Measurements from ENCODE around the gene DVL2.

The DVL2 gene

DNA sequence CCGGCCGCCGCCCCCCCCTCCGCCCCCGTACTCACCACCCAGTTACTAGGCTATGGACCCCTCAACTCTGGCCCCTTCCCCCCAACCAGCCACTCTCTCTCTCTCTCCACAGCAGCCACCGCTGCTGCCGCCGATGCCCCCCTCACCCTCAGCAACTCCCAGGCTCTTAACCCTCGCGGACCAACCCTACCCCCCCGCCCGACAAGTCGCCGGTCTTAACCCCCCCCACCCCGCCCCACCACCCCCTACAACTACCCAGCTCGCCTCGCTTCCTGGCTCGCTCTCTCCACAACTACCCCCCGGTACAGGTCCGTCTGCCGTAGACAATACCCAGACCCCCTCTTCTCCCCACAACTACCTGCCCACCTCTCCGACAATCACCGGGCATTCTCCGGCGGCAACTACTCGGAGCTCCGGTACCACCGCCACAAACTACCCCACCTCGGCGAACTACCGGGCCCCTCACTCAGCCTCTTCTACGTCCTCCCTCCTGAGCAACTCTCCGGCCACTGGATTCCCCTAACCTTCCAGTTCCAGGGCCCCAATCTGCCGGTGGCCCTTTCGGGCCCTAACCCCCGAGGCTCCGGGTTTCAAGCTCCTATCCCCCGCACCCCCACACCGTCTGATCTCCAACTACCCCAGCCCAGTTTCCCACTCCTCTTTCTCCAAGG is 4.2 kb upstream of the DVL2 start:
- Histone ChIP-seq H3K4me1 (ENCODE audit: control insufficient read depth in 1 of 2, insufficient read depth in 2 of 2, low read length in 2 of 2) (peaks cover 51 to 52% of the 10 kb centered on the region in 2 donors), H3K27me3 (ENCODE audit: control insufficient read depth in 1 of 2, insufficient read depth in 2 of 2, low read length in 2 of 2) (no peaks in the 10 kb centered on the region), H3K27ac (ENCODE audit: low read depth, low read length) (peak overlapping the region; percentile 79), H3K9ac (ENCODE audit: low read depth in 1 of 2, low read length in 2 of 2) (peak overlapping the region; percentile 78 to 92), H3K36me3 (ENCODE audit: control insufficient read depth in 1 of 2, insufficient read depth in 2 of 2, low read length in 2 of 2) (peaks cover 16 to 30% of the 10 kb centered on the region in 2 donors), H3K9me3 (ENCODE audit: control insufficient read depth in 1 of 2, low read length in 2 of 2) (no peaks in the 10 kb centered on the region), H3K4me3 (ENCODE audit: low read depth in 1 of 2, low read length in 2 of 2) (peak overlapping the region; percentile 90 to 94)

- Histone ChIP-seq H3K9ac (ENCODE audit: low read depth in 1 of 2, low read length in 2 of 2) (peak overlapping the region; percentile 43 to 92), H3K36me3 (ENCODE audit: control insufficient read depth in 1 of 2, insufficient read depth in 2 of 2, low read length in 2 of 2) (peaks cover 16 to 30% of the 10 kb centered on the region in 2 donors), H3K9me3 (ENCODE audit: control insufficient read depth in 1 of 2, low read length in 2 of 2) (no peaks in the 10 kb centered on the region), H3K4me3 (ENCODE audit: low read depth in 1 of 2, low read length in 2 of 2) (peak overlapping the region; percentile 90 to 94), H3K27me3 (ENCODE audit: control insufficient read depth in 1 of 2, insufficient read depth in 2 of 2, low read length in 2 of 2) (no peaks in the 10 kb centered on the region), H3K27ac (ENCODE audit: low read depth, low read length) (peak overlapping the region; percentile 85), H3K4me1 (ENCODE audit: control insufficient read depth in 1 of 2, insufficient read depth in 2 of 2, low read length in 2 of 2) (peaks cover 52 to 53% of the 10 kb centered on the region in 2 donors)
Measured at GRCh38 chr17:7237761-7238419, 3.6 kb upstream of the DVL2 start.

- peak overlapping the region; percentile 73 to 94 for H3K4me3 ChIP-seq (ENCODE audit: low read depth in 1 of 2, low read length in 2 of 2)
- H3K9ac ChIP-seq (ENCODE audit: low read depth in 1 of 2, low read length in 2 of 2), result peak overlapping the region in 1 of 2 donors; percentile 32
- H3K9me3 ChIP-seq (ENCODE audit: control insufficient read depth in 1 of 2, low read length in 2 of 2), result no peaks in the 10 kb centered on the region
- peaks cover 16 to 30% of the 10 kb centered on the region in 2 donors for H3K36me3 ChIP-seq (ENCODE audit: control insufficient read depth in 1 of 2, insufficient read depth in 2 of 2, low read length in 2 of 2)
- peaks cover 56 to 57% of the 10 kb centered on the region in 2 donors for H3K4me1 ChIP-seq (ENCODE audit: control insufficient read depth in 1 of 2, insufficient read depth in 2 of 2, low read length in 2 of 2)
- peak overlapping the region; percentile 85 for H3K27ac ChIP-seq (ENCODE audit: low read depth, low read length)
- no peaks in the 10 kb centered on the region for H3K27me3 ChIP-seq (ENCODE audit: control insufficient read depth in 1 of 2, insufficient read depth in 2 of 2, low read length in 2 of 2)
Measured at GRCh38 chr17:7237266-7237760, 3.0 kb upstream of the DVL2 start.

DNA sequence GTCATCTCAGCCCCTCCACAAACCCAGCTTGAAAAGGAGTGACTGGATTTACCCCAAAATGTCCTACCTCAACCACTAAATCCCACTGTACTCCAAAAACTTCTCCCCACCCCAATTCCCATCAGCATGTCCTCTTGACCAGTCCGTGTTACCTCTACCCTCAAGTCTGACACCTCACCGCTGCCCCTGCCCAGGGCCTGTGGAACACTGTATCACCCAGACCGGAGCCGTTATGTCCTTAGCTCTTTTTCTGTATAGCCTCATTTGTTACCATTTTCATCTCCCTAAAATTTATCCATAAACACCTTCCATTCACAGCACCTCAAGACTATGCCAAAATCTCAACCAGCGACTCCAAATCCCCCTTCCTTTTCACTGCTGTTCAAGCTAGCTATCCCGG is 2.5 kb upstream of the DVL2 start:
- peak overlapping the region; percentile 73 to 94 for H3K4me3 ChIP-seq (ENCODE audit: low read depth in 1 of 2, low read length in 2 of 2)
- no peaks in the 10 kb centered on the region for H3K27me3 ChIP-seq (ENCODE audit: control insufficient read depth in 1 of 2, insufficient read depth in 2 of 2, low read length in 2 of 2)
- H3K27ac ChIP-seq (ENCODE audit: low read depth, low read length), result no peak overlapping the region
- H3K9ac ChIP-seq (ENCODE audit: low read depth in 1 of 2, low read length in 2 of 2), result no peak overlapping the region
- peaks cover 16 to 30% of the 10 kb centered on the region in 2 donors for H3K36me3 ChIP-seq (ENCODE audit: control insufficient read depth in 1 of 2, insufficient read depth in 2 of 2, low read length in 2 of 2)
- H3K9me3 ChIP-seq (ENCODE audit: control insufficient read depth in 1 of 2, low read length in 2 of 2), result no peaks in the 10 kb centered on the region
- peaks cover 58 to 62% of the 10 kb centered on the region in 2 donors for H3K4me1 ChIP-seq (ENCODE audit: control insufficient read depth in 1 of 2, insufficient read depth in 2 of 2, low read length in 2 of 2)

DNA sequence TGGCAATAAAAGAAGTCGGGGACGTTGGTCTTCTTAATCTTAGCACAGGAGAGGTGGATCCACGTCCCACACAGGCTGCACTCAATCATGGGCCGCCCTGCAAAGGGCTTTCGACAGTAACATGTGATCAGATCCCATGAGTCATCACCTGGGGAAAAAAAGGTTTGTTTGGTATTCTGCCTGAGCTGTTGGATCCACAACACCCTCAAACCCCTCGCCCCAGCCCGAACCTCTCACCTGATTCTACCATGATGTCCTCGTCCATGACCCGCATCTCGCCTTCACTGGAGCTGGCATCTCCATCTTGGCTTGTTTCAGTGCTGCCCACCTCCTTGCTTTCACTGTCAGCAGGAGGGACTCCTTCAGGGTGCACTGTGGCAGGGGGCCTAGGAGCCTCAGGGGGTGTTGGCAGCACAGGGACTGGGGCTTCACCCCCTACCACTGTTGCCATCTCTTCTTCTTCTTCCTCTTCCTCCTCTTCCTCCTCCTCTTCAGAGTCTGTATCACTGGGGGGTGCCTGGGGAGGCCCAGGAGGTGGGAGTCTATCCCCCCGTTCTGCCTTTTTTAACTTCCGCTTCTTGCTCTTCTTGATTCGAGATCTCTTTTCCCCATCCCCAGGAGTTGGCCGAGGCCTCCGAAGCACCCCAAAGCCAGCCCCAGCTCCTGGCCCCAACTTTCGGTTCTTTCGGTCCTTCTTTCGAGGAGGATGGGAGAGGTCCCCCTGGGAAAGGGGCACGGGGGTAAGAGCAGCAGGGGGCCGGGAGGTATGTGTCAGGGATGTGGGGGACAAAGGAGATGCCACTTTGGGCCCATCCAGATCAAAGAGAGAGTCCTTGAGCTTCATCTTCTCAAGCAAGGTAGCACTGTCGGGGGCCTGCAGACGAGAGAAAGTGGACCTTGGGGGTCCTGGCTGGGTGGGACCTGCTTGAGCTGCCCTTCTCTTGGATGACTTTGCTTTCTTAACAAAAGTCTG is 1.7 kb upstream of the DVL2 start:
- Histone ChIP-seq H3K27ac (ENCODE audit: low read depth, low read length) (no peak overlapping the region), H3K36me3 (ENCODE audit: control insufficient read depth in 1 of 2, insufficient read depth in 2 of 2, low read length in 2 of 2) (peaks cover 16 to 28% of the 10 kb centered on the region in 2 donors)

DNA sequence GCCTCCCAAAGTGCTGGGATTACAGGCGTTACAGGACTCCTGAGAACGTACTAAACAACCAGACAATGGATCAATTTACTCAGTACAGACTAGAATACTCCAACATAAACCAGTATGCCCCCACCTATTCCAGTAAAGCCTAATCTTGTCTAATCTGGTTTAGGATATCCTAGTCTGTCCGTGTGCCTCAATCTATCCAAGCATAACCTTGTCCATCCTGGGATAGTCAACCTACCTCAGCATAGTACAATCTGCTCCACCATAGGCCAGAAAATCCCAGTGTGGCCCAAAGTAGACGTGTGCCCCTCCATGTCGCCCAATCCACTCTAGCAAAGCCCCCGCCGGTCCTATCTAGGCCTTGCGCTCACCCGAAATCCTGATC is 625 bp downstream of the DVL2 start:
- Histone ChIP-seq H3K4me3 (ENCODE audit: low read depth in 1 of 2, low read length in 2 of 2) (peak overlapping the region; percentile 90 to 96), H3K9me3 (ENCODE audit: control insufficient read depth in 1 of 2, low read length in 2 of 2) (no peaks in the 10 kb centered on the region), H3K4me1 (ENCODE audit: control insufficient read depth in 1 of 2, insufficient read depth in 2 of 2, low read length in 2 of 2) (peaks cover 39 to 45% of the 10 kb centered on the region in 2 donors), H3K27ac (ENCODE audit: low read depth, low read length) (peak overlapping the region; percentile 86), H3K9ac (ENCODE audit: low read depth in 1 of 2, low read length in 2 of 2) (peak overlapping the region; percentile 64 to 92), H3K36me3 (ENCODE audit: control insufficient read depth in 1 of 2, insufficient read depth in 2 of 2, low read length in 2 of 2) (peaks cover 15 to 38% of the 10 kb centered on the region in 2 donors), H3K27me3 (ENCODE audit: control insufficient read depth in 1 of 2, insufficient read depth in 2 of 2, low read length in 2 of 2) (no peaks in the 10 kb centered on the region)

More for the DNA sequence above, 1.7 kb upstream of the DVL2 start:
- H3K4me3 ChIP-seq (ENCODE audit: low read depth in 1 of 2, low read length in 2 of 2), result no peak overlapping the region
- no peaks in the 10 kb centered on the region for H3K9me3 ChIP-seq (ENCODE audit: control insufficient read depth in 1 of 2, low read length in 2 of 2)
- peaks cover 52 to 57% of the 10 kb centered on the region in 2 donors for H3K4me1 ChIP-seq (ENCODE audit: control insufficient read depth in 1 of 2, insufficient read depth in 2 of 2, low read length in 2 of 2)
- H3K27me3 ChIP-seq (ENCODE audit: control insufficient read depth in 1 of 2, insufficient read depth in 2 of 2, low read length in 2 of 2), result no peaks in the 10 kb centered on the region
- H3K9ac ChIP-seq (ENCODE audit: low read depth in 1 of 2, low read length in 2 of 2), result no peak overlapping the region

DNA sequence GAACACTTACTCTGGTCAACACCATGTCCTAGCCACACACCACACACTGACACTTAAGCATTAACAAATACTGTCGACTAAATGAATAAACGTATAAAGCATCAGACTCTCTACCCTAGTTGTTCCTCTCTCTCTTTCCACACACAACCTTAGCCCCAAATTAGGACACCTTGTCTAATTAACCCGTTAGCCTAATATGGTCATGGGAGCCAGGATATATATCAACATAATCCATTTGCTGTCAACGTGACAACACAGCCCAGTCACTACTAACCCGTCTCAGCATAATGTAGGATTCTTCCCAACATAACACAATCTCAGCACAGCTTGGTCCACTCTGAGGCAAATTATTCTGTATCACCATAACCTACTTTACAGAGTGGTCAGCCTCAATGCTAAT is 2.2 kb downstream of the DVL2 start:
- Histone ChIP-seq H3K27me3 (ENCODE audit: control insufficient read depth in 1 of 2, insufficient read depth in 2 of 2, low read length in 2 of 2) (no peaks in the 10 kb centered on the region), H3K4me1 (ENCODE audit: control insufficient read depth in 1 of 2, insufficient read depth in 2 of 2, low read length in 2 of 2) (peaks cover 34 to 39% of the 10 kb centered on the region in 2 donors), H3K9ac (ENCODE audit: low read depth in 1 of 2, low read length in 2 of 2) (no peak overlapping the region), H3K4me3 (ENCODE audit: low read depth in 1 of 2, low read length in 2 of 2) (no peak overlapping the region), H3K27ac (ENCODE audit: low read depth, low read length) (no peak overlapping the region), H3K36me3 (ENCODE audit: control insufficient read depth in 1 of 2, insufficient read depth in 2 of 2, low read length in 2 of 2) (peaks cover 21 to 51% of the 10 kb centered on the region in 2 donors), H3K9me3 (ENCODE audit: control insufficient read depth in 1 of 2, low read length in 2 of 2) (no peaks in the 10 kb centered on the region)

- no peaks in the 10 kb centered on the region for H3K27me3 ChIP-seq (ENCODE audit: control insufficient read depth in 1 of 2, insufficient read depth in 2 of 2, low read length in 2 of 2)
- peaks cover 15 to 18% of the 10 kb centered on the region in 2 donors for H3K4me1 ChIP-seq (ENCODE audit: control insufficient read depth in 1 of 2, insufficient read depth in 2 of 2, low read length in 2 of 2)
- no peak overlapping the region for H3K4me3 ChIP-seq (ENCODE audit: low read depth in 1 of 2, low read length in 2 of 2)
- no peaks in the 10 kb centered on the region for H3K9me3 ChIP-seq (ENCODE audit: control insufficient read depth in 1 of 2, low read length in 2 of 2)
- H3K36me3 ChIP-seq (ENCODE audit: control insufficient read depth in 1 of 2, insufficient read depth in 2 of 2, low read length in 2 of 2), result peaks cover 27 to 58% of the 10 kb centered on the region in 2 donors
- H3K9ac ChIP-seq (ENCODE audit: low read depth in 1 of 2, low read length in 2 of 2), result no peak overlapping the region
- no peak overlapping the region for H3K27ac ChIP-seq (ENCODE audit: low read depth, low read length)
Measured at GRCh38 chr17:7229504-7229903, 4.8 kb downstream of the DVL2 start.

GRCh38 chr17:7228920-7229319 is 5.4 kb downstream of the DVL2 start:
- no peak overlapping the region for H3K9ac ChIP-seq (ENCODE audit: low read depth in 1 of 2, low read length in 2 of 2)
- no peak overlapping the region for H3K4me3 ChIP-seq (ENCODE audit: low read depth in 1 of 2, low read length in 2 of 2)
- no peaks in the 10 kb centered on the region for H3K9me3 ChIP-seq (ENCODE audit: control insufficient read depth in 1 of 2, low read length in 2 of 2)
- H3K27me3 ChIP-seq (ENCODE audit: control insufficient read depth in 1 of 2, insufficient read depth in 2 of 2, low read length in 2 of 2), result no peaks in the 10 kb centered on the region
- peaks cover 15 to 17% of the 10 kb centered on the region in 2 donors for H3K4me1 ChIP-seq (ENCODE audit: control insufficient read depth in 1 of 2, insufficient read depth in 2 of 2, low read length in 2 of 2)
- peaks cover 30 to 63% of the 10 kb centered on the region in 2 donors for H3K36me3 ChIP-seq (ENCODE audit: control insufficient read depth in 1 of 2, insufficient read depth in 2 of 2, low read length in 2 of 2)
- no peak overlapping the region for H3K27ac ChIP-seq (ENCODE audit: low read depth, low read length)
